IMR-90 (cell line): ENCODE results near the gene SERPINA1. TPM values are rescaled to one million over a fixed set of nuclear protein-coding genes. Genes with fewer than 3 reads are reported as not detected.

ENCODE experiments used
- ATAC-seq: fragments of 200-7000 bp; cut with Tn5 transposase; 2 replicates; pipeline ENCODE4 v1.9.1; 2020; ENCODE audit warnings: low read depth, mild to moderate bottlenecking, moderate library complexity
- BruUV-seq: library from RNA; stranded (reverse); fragments of 400-500 nt; replicated peaks from 2 replicates; lab custom pipeline; 2021; lab: Mats Ljungman, UMichigan
- CTCF ChIA-PET: fragments of 300-600 bp; formaldehyde crosslinking; extraction: SDS; loops from one replicate; lab custom pipeline; 2021; ENCODE audit warnings: antibody characterized with exemption; lab: Yijun Ruan, JAX
- POLR2A ChIA-PET: fragments of 300-600 bp; sonication (Branson Sonifier 250); formaldehyde crosslinking; loops from one replicate; lab custom pipeline; 2022; ENCODE audit warnings: antibody characterized with exemption; ENCODE audit not compliant: unreplicated experiment; lab: Charles Lee
- DNase-seq: peaks from one replicate; pipeline ENCODE4 v3.0.0; 2013
- H2AFZ ChIP-seq: replicated peaks from 2 replicates; pipeline ENCODE3; 2013; ENCODE audit warnings: low read length, mild to moderate bottlenecking; ENCODE audit not compliant: poor library complexity
- H2AK5ac ChIP-seq: 2 replicates; pipeline ENCODE4 v1.6.1; 2013; ENCODE audit warnings: low read depth, low read length, inconsistent platforms
- H2AK9ac ChIP-seq: replicated peaks from 2 replicates; pipeline ENCODE3; 2013; ENCODE audit warnings: mild to moderate bottlenecking, low read depth, low read length, moderate library complexity; ENCODE audit not compliant: poor library complexity
- H2BK120ac ChIP-seq: 2 replicates; pipeline ENCODE4 v1.6.1; 2013; ENCODE audit warnings: low read depth, low read length, inconsistent platforms
- H2BK15ac ChIP-seq: 3 replicates; pipeline ENCODE4 v1.6.1; 2013; ENCODE audit warnings: low read depth, low read length, inconsistent platforms
- H2BK20ac ChIP-seq: 2 replicates; pipeline ENCODE4 v1.6.1; 2013; ENCODE audit warnings: low read depth, mild to moderate bottlenecking, inconsistent platforms, low read length, moderate library complexity
- H2BK5ac ChIP-seq: 2 replicates; pipeline ENCODE4 v1.6.1; 2013; ENCODE audit warnings: mild to moderate bottlenecking, low read depth, low read length, inconsistent platforms; ENCODE audit not compliant: poor library complexity, severe bottlenecking
- H3K14ac ChIP-seq: replicated peaks from 2 replicates; pipeline ENCODE4 v1.6.1; 2013; ENCODE audit warnings: low read depth, low read length, inconsistent platforms
- H3K18ac ChIP-seq: 2 replicates; pipeline ENCODE4 v1.6.1; 2013; ENCODE audit warnings: low read depth, low read length, control low read depth
- H3K23ac ChIP-seq: 2 replicates; pipeline ENCODE4 v1.6.1; 2013; ENCODE audit warnings: low read depth, low read length, inconsistent platforms
- H3K27ac ChIP-seq: 2 replicates; pipeline ENCODE4 v1.5.1; 2013; ENCODE audit warnings: mild to moderate bottlenecking, control low read depth, low read length; ENCODE audit not compliant: insufficient read depth
- H3K27me3 ChIP-seq: 2 replicates; pipeline ENCODE4 v1.6.1; 2013; ENCODE audit warnings: low read length; ENCODE audit not compliant: control insufficient read depth, insufficient read depth
- H3K36me3 ChIP-seq: 2 replicates; pipeline ENCODE4 v1.6.1; 2013; ENCODE audit warnings: low read length, mixed read lengths; ENCODE audit not compliant: control insufficient read depth, insufficient read depth
- H3K4ac ChIP-seq: 2 replicates; pipeline ENCODE4 v1.6.1; 2013; ENCODE audit warnings: low read depth, low read length, inconsistent platforms
- H3K4me1 ChIP-seq: 2 replicates; pipeline ENCODE4 v1.6.1; 2013; ENCODE audit warnings: low read length, mixed read lengths; ENCODE audit not compliant: control insufficient read depth, insufficient read depth
- H3K4me2 ChIP-seq: 2 replicates; pipeline ENCODE4 v1.6.1; 2013; ENCODE audit warnings: low read depth, mild to moderate bottlenecking, control low read depth, low read length, moderate library complexity
- H3K4me3 ChIP-seq: 2 replicates; pipeline ENCODE4 v1.5.1; 2013; ENCODE audit warnings: low read depth, mild to moderate bottlenecking, control low read depth, low read length, moderate library complexity; ENCODE audit not compliant: insufficient read depth
- H3K56ac ChIP-seq: 2 replicates; pipeline ENCODE4 v1.6.1; 2013; ENCODE audit warnings: low read length, inconsistent platforms; ENCODE audit not compliant: insufficient read depth; ENCODE audit errors: extremely low read depth
- H3K79me1 ChIP-seq, 2 experiments: 2 replicates each; pipeline ENCODE4 v1.6.1; 2013; ENCODE audit warnings: low read length in 2 of 2, inconsistent platforms in 1 of 2, low read depth in 1 of 2
- H3K9ac ChIP-seq: 2 replicates; pipeline ENCODE4 v1.6.1; 2013; ENCODE audit warnings: low read depth, low read length, control low read depth
- H3K9me1 ChIP-seq: 2 replicates; pipeline ENCODE4 v1.6.1; 2013; ENCODE audit warnings: low read length, inconsistent platforms; ENCODE audit not compliant: insufficient read depth
- H3K9me3 ChIP-seq: 2 replicates; pipeline ENCODE4 v1.6.1; 2013; ENCODE audit warnings: low read length; ENCODE audit not compliant: control insufficient read depth, insufficient read depth
- H4K20me1 ChIP-seq: 2 replicates; pipeline ENCODE4 v1.6.1; 2013; ENCODE audit warnings: low read length, inconsistent platforms; ENCODE audit not compliant: insufficient read depth
- H4K5ac ChIP-seq: 2 replicates; pipeline ENCODE4 v1.6.1; 2013; ENCODE audit warnings: mild to moderate bottlenecking, low read depth, low read length, control low read depth
- H4K8ac ChIP-seq, 2 experiments: 2 replicates each; pipeline ENCODE4 v1.6.1; 2013; ENCODE audit warnings: low read depth in 2 of 2, low read length in 2 of 2, control low read depth in 1 of 2, inconsistent platforms in 1 of 2
- H4K91ac ChIP-seq: 2 replicates; pipeline ENCODE4 v1.6.1; 2013; ENCODE audit warnings: low read depth, low read length, inconsistent platforms; ENCODE audit not compliant: insufficient read depth
- BHLHE40 ChIP-seq: fragments of 150-350 bp; IDR thresholded peaks from 2 replicates; pipeline ENCODE4 v1.6.1; 2016; ENCODE audit warnings: mild to moderate bottlenecking, low read depth, low read length
- CEBPB ChIP-seq: IDR thresholded peaks from 2 replicates; pipeline ENCODE4 v1.6.1; 2012; ENCODE audit warnings: low read depth, low read length, improper control_type of control experiment
- CHD1 ChIP-seq: IDR thresholded peaks from 2 replicates; pipeline ENCODE4 v1.6.1; 2012; ENCODE audit warnings: low read depth, low read length, improper control_type of control experiment
- FOS ChIP-seq: fragments of 150-350 bp; IDR thresholded peaks from 2 replicates; pipeline ENCODE4 v1.6.1; 2016; ENCODE audit warnings: low read depth, low read length
- MAFK ChIP-seq: IDR thresholded peaks from 2 replicates; pipeline ENCODE4 v1.6.1; 2012; ENCODE audit warnings: low read depth, low read length, improper control_type of control experiment
- MAZ ChIP-seq: IDR thresholded peaks from 2 replicates; pipeline ENCODE4 v1.6.1; 2012; ENCODE audit warnings: low read depth, mild to moderate bottlenecking, low read length, improper control_type of control experiment, moderate library complexity, borderline replicate concordance
- MXI1 ChIP-seq: IDR thresholded peaks from 2 replicates; pipeline ENCODE4 v1.6.1; 2012; ENCODE audit warnings: low read depth, mild to moderate bottlenecking, low read length, moderate library complexity, borderline replicate concordance
- NFE2L2 ChIP-seq: fragments of 150-350 bp; IDR thresholded peaks from 2 replicates; pipeline ENCODE4 v1.6.1; 2016; ENCODE audit warnings: low read depth, mild to moderate bottlenecking, low read length
- POLR2A ChIP-seq: IDR thresholded peaks from 2 replicates; pipeline ENCODE4 v1.6.1; 2012; ENCODE audit warnings: mild to moderate bottlenecking, low read depth, low read length
- RAD21 ChIP-seq: IDR thresholded peaks from 2 replicates; pipeline ENCODE4 v1.6.1; 2012; ENCODE audit warnings: low read length, improper control_type of control experiment
- RCOR1 ChIP-seq: IDR thresholded peaks from 2 replicates; pipeline ENCODE4 v1.6.1; 2012; ENCODE audit warnings: mild to moderate bottlenecking, low read length, improper control_type of control experiment; ENCODE audit not compliant: insufficient replicate concordance
- RFX5 ChIP-seq: IDR thresholded peaks from 2 replicates; pipeline ENCODE4 v1.8.0; 2012; ENCODE audit warnings: low read depth, mild to moderate bottlenecking, low read length, moderate library complexity
- SMC3 ChIP-seq: fragments of 150-350 bp; IDR thresholded peaks from 2 replicates; pipeline ENCODE4 v1.6.1; 2016; ENCODE audit warnings: low read depth, mild to moderate bottlenecking, antibody characterized with exemption, low read length, moderate library complexity
- WGBS, 2 experiments: methylation state at CpG; one replicate each; pipeline versions ENCODE4 v1.1.5 to v1.1.7; 2013; ENCODE audit warnings: missing lambda C conversion rate in 2 of 2; ENCODE audit not compliant: insufficient read length in 1 of 2; ENCODE audit errors: extremely low coverage in 2 of 2; 5-methylcytosine and 5-hydroxymethylcytosine counted together
- dilution Hi-C: fragments of 300-500 bp; cut with HindIII; formaldehyde crosslinking; loops from one replicate; pipeline ENCODE4 v1.14.3; 2018; ENCODE audit warnings: low sequenced_read_pairs; ENCODE audit not compliant: unreplicated experiment
- in situ Hi-C: fragments of 300-500 bp; cut with MboI; formaldehyde crosslinking; loops from 3 replicates; pipeline ENCODE4 v1.14.3; 2019; ENCODE audit warnings: low sequenced_read_pairs, inconsistent platforms, mixed read lengths
- intact Hi-C: fragments of 100-400 bp; cut with micrococcal nuclease; formaldehyde crosslinking; loops from 2 replicates; pipeline ENCODE4 v1.10.0; 2022
- polyA plus RNA-seq, 3 experiments: library from polyadenylated mRNA; depleted of rRNA; stranded (reverse); fragments of >200 nt; gene quantifications; 2 replicates each; pipeline ENCODE4 v1.2.3, GENCODE V29; 2012; ENCODE audit warnings: low replicate concordance in 1 of 3
- total RNA-seq: library from RNA; depleted of rRNA; stranded (reverse); fragments of >200 nt; gene quantifications from 2 replicates; pipeline ENCODE4 v1.2.3, GENCODE V29; 2012
- TF ChIP-seq, protein P1 (sequence below): conservative IDR thresholded peaks from 2 replicates; pipeline ENCODE4 v1.5.1; 2012; ENCODE audit warnings: mild to moderate bottlenecking, low read depth, low read length, improper control_type of control experiment
- TF ChIP-seq, protein P2 (sequence below): fragments of 150-350 bp; IDR thresholded peaks from 2 replicates; pipeline ENCODE4 v1.6.1; 2016; ENCODE audit warnings: low read depth, mild to moderate bottlenecking, low read length, moderate library complexity, borderline replicate concordance
- TF ChIP-seq, protein P3 (sequence below): fragments of 150-350 bp; IDR thresholded peaks from 2 replicates; pipeline ENCODE4 v1.6.1; 2017; ENCODE audit warnings: mild to moderate bottlenecking, antibody characterized with exemption, low read length, low read depth

SERPINA1 gene
- total and polyA plus RNA-seq, 2 of the 4 experiments (the other 2 are of a cell fraction) = 0.54 to 1.2 TPM

GRCh38 chr14:94354638-94355185, 33.7 kb downstream of the SERPINA1 start:
- H3K36me3 ChIP-seq = no peaks in the 10 kb centered on the region
- no peak overlapping the region for H3K4me3 ChIP-seq
- no peaks in the 10 kb centered on the region for H3K27me3 ChIP-seq
- DNase-seq (no peak), ATAC-seq (no peak)
- no peak overlapping the region for H3K14ac ChIP-seq
- no peak overlapping the region for H3K56ac ChIP-seq
- dilution Hi-C loops = no loop called here
- H4K8ac ChIP-seq = no peak overlapping the region
- H3K9me1 ChIP-seq = no peaks in the 10 kb centered on the region
- H3K9me3 ChIP-seq = no peaks in the 10 kb centered on the region
- no peak overlapping the region for H3K27ac ChIP-seq
- in situ Hi-C loops = no loop called here
- TF ChIP-seq, protein P1, sequence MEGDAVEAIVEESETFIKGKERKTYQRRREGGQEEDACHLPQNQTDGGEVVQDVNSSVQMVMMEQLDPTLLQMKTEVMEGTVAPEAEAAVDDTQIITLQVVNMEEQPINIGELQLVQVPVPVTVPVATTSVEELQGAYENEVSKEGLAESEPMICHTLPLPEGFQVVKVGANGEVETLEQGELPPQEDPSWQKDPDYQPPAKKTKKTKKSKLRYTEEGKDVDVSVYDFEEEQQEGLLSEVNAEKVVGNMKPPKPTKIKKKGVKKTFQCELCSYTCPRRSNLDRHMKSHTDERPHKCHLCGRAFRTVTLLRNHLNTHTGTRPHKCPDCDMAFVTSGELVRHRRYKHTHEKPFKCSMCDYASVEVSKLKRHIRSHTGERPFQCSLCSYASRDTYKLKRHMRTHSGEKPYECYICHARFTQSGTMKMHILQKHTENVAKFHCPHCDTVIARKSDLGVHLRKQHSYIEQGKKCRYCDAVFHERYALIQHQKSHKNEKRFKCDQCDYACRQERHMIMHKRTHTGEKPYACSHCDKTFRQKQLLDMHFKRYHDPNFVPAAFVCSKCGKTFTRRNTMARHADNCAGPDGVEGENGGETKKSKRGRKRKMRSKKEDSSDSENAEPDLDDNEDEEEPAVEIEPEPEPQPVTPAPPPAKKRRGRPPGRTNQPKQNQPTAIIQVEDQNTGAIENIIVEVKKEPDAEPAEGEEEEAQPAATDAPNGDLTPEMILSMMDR = no peak
- TF ChIP-seq RFX5 (no peak), RAD21 (no peak), RCOR1 (no peak), POLR2A (no peak), FOS (no peak), BHLHE40 (no peak), CEBPB (no peak), MXI1 (no peak), CHD1 (no peak), NFE2L2 (no peak), MAZ (no peak), SMC3 (no peak), MAFK (no peak)
- TF ChIP-seq, protein P2, sequence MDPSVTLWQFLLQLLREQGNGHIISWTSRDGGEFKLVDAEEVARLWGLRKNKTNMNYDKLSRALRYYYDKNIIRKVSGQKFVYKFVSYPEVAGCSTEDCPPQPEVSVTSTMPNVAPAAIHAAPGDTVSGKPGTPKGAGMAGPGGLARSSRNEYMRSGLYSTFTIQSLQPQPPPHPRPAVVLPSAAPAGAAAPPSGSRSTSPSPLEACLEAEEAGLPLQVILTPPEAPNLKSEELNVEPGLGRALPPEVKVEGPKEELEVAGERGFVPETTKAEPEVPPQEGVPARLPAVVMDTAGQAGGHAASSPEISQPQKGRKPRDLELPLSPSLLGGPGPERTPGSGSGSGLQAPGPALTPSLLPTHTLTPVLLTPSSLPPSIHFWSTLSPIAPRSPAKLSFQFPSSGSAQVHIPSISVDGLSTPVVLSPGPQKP = no peak
- TF ChIP-seq, protein P3, sequence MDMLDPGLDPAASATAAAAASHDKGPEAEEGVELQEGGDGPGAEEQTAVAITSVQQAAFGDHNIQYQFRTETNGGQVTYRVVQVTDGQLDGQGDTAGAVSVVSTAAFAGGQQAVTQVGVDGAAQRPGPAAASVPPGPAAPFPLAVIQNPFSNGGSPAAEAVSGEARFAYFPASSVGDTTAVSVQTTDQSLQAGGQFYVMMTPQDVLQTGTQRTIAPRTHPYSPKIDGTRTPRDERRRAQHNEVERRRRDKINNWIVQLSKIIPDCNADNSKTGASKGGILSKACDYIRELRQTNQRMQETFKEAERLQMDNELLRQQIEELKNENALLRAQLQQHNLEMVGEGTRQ = no peak
- H2AFZ ChIP-seq = no peak overlapping the region
- H4K5ac ChIP-seq = no peak overlapping the region
- H3K9ac ChIP-seq = no peak overlapping the region
- intact Hi-C loops = loop anchor here (1.0 kb wide), 2 partner anchors 59 to 132 kb away; no protein-coding TSS in a partner anchor
- H2BK20ac ChIP-seq = no peak overlapping the region
- no peak overlapping the region for H2BK15ac ChIP-seq
- H3K23ac ChIP-seq = no peak overlapping the region
- no peaks in the 10 kb centered on the region for H4K20me1 ChIP-seq
- H2AK9ac ChIP-seq = no peak overlapping the region
- ChIA-PET POLR2A (no interaction called here), CTCF (interaction anchor here (0.9 to 1.4 kb wide), 4 partner anchors 9 to 132 kb away, joined by 3 to 6 read pairs (median 4); no protein-coding TSS in a partner anchor)
- H3K18ac ChIP-seq = no peak overlapping the region
- no peak overlapping the region for H3K4me2 ChIP-seq
- H3K4me1 ChIP-seq = 0 out of 2 replicates have a peak, but pooled peaks cover 2% of the 10 kb centered on the region
- H2AK5ac ChIP-seq = no peak overlapping the region
- WGBS, 2 experiments = no CpG with 5 or more reads among the region's 3 CpGs
- H2BK120ac ChIP-seq = no peak overlapping the region
- no peak overlapping the region for H3K4ac ChIP-seq
- no peak overlapping the region for H4K91ac ChIP-seq
- no TSS peak for BruUV-seq
- no peaks in the 10 kb centered on the region for H3K79me1 ChIP-seq
- H2BK5ac ChIP-seq = no peak overlapping the region
